ENCODE data around the gene MAGIX. TPM values are rescaled to one million over a fixed set of nuclear protein-coding genes. Genes with fewer than 3 reads are reported as not detected.

The MAGIX gene
- polyA plus RNA-seq, 3 donors, result 1.1 to 2.0 (median 1.5) TPM

GRCh38 chrX:49212209-49212608, 49.7 kb downstream of the MAGIX start:
- H3K4me1 Mint-ChIP-seq, result peaks cover 3% of the 10 kb centered on the region
- Histone ChIP-seq H3K4me2 (replicated peaks; ENCODE audit: extremely low read depth, low read length, poor library complexity, severe bottlenecking) (no peak overlapping the region), H3K4me3 (replicated peaks in 1 of 3; ENCODE audit: low read depth in 2 of 3, low read length in 3 of 3) (no peak overlapping the region), H3K9ac (ENCODE audit: insufficient read depth, low read length, poor library complexity, severe bottlenecking) (no peak overlapping the region), H3K9me3 (replicated peaks in 1 of 2; ENCODE audit: control insufficient read depth in 1 of 2, insufficient read depth in 1 of 2, low read length in 2 of 2) (no peaks in the 10 kb centered on the region), H3K36me3 (replicated peaks in 1 of 2; ENCODE audit: control insufficient read depth in 1 of 2, insufficient read depth in 2 of 2, low read length in 2 of 2) (no peaks in the 10 kb centered on the region), H2AFZ (ENCODE audit: insufficient read depth, low read depth, low read length, poor library complexity, severe bottlenecking) (no peak overlapping the region), H3K27ac (ENCODE audit: low read depth in 1 of 2, low read length in 2 of 2) (no peak overlapping the region), H3K27me3 (ENCODE audit: control insufficient read depth in 2 of 2, insufficient read depth in 2 of 2, low read length in 2 of 2) (no peaks in the 10 kb centered on the region), H4K20me1 (ENCODE audit: insufficient read depth, low read length) (no peaks in the 10 kb centered on the region), H3K79me2 (ENCODE audit: insufficient read depth, low read length) (no peaks in the 10 kb centered on the region), H3K4me1 (ENCODE audit: control insufficient read depth in 1 of 2, insufficient read depth in 2 of 2, low read length in 2 of 2) (no peaks in the 10 kb centered on the region)
- no peak overlapping the region for H3K4me3 Mint-ChIP-seq
- H3K9me3 Mint-ChIP-seq, result peaks cover 0 to 6% (median 1%) of the 10 kb centered on the region in 7 donors
- WGBS (ENCODE audit: insufficient coverage), result 80% methylated on average over 1 of the region's 2 CpGs
- intact Hi-C loops (cut with micrococcal nuclease), result no loop called here
- TF ChIP-seq CTCF (IDR thresholded peaks at IDR 0.05), result no peak
- no peak for DNase-seq
- H3K36me3 Mint-ChIP-seq, result no peaks in the 10 kb centered on the region
- peak overlapping the region in 1 of 7 donors; percentile 19 for H3K27ac Mint-ChIP-seq
- H3K27me3 Mint-ChIP-seq (ENCODE audit: low read depth in 3 of 3), result peaks cover 4 to 7% (median 4%) of the 10 kb centered on the region in 3 donors

- 89% methylated on average over 1 of the region's 1 CpG for WGBS (ENCODE audit: insufficient coverage)
- no peak overlapping the region for H3K9ac ChIP-seq (ENCODE audit: insufficient read depth, low read length, poor library complexity, severe bottlenecking)
- no peaks in the 10 kb centered on the region for H3K27me3 ChIP-seq (ENCODE audit: control insufficient read depth in 2 of 2, insufficient read depth in 2 of 2, low read length in 2 of 2)
- H2AFZ ChIP-seq (ENCODE audit: insufficient read depth, low read depth, low read length, poor library complexity, severe bottlenecking), result no peak overlapping the region
- TF ChIP-seq CTCF (IDR thresholded peaks at IDR 0.05), result no peak
- H3K36me3 ChIP-seq (replicated peaks in 1 of 2; ENCODE audit: control insufficient read depth in 1 of 2, insufficient read depth in 2 of 2, low read length in 2 of 2), result no peaks in the 10 kb centered on the region
- intact Hi-C loops (cut with micrococcal nuclease), result no loop called here
- H3K9me3 ChIP-seq (replicated peaks in 1 of 2; ENCODE audit: control insufficient read depth in 1 of 2, insufficient read depth in 1 of 2, low read length in 2 of 2), result no peaks in the 10 kb centered on the region
- Mint-ChIP-seq H3K36me3 (no peaks in the 10 kb centered on the region), H3K4me1 (peaks cover 3% of the 10 kb centered on the region), H3K27ac (no peak overlapping the region), H3K27me3 (ENCODE audit: low read depth in 3 of 3) (peaks cover 4 to 10% (median 4%) of the 10 kb centered on the region in 3 donors), H3K4me3 (no peak overlapping the region), H3K9me3 (peaks cover 0 to 6% (median 1%) of the 10 kb centered on the region in 7 donors)
- DNase-seq, result no peak
- H4K20me1 ChIP-seq (ENCODE audit: insufficient read depth, low read length), result no peaks in the 10 kb centered on the region
- H3K4me1 ChIP-seq (ENCODE audit: control insufficient read depth in 1 of 2, insufficient read depth in 2 of 2, low read length in 2 of 2), result no peaks in the 10 kb centered on the region
- no peak overlapping the region for H3K27ac ChIP-seq (ENCODE audit: low read depth in 1 of 2, low read length in 2 of 2)
- no peak overlapping the region for H3K4me2 ChIP-seq (replicated peaks; ENCODE audit: extremely low read depth, low read length, poor library complexity, severe bottlenecking)
- no peak overlapping the region for H3K4me3 ChIP-seq (replicated peaks in 1 of 3; ENCODE audit: low read depth in 2 of 3, low read length in 3 of 3)
- H3K79me2 ChIP-seq (ENCODE audit: insufficient read depth, low read length), result no peaks in the 10 kb centered on the region
Observed at GRCh38 chrX:49212861-49213260, 50.3 kb downstream of the MAGIX start.
